ENCODE measurements around the gene PARD3B. TPM values are rescaled to one million over a fixed set of nuclear protein-coding genes. Genes with fewer than 3 reads are reported as not detected.

Gene PARD3B
- total and polyA plus RNA-seq, 2 experiments from 2014 or later = 3.5 to 4.4 TPM

GRCh38 chr2:205212357-205212756 lies 667.1 kb downstream of the PARD3B start:
- peaks cover 28% of the 10 kb centered on the region for H3K4me1 ChIP-seq (ENCODE audit: insufficient read depth)
- DNase-seq (ENCODE audit: low spot score) (no peak), ATAC-seq (no peak)
- H2AFZ ChIP-seq = peak overlapping the region; percentile 52; the same call in 1 of the 2 replicates
- Mint-ChIP-seq H3K27ac (no peak overlapping the region), H3K36me3 (ENCODE audit: low read depth) (no peaks in the 10 kb centered on the region), H3K4me1 (peaks cover 27% of the 10 kb centered on the region), H3K4me3 (no peak overlapping the region), H3K9me3 (no peaks in the 10 kb centered on the region), H3K27me3 (ENCODE audit: insufficient read depth, low read depth, poor library complexity) (peaks cover 2% of the 10 kb centered on the region)
- 0 out of 2 replicates have a peak, but pooled peaks cover 2% of the 10 kb centered on the region for H3K36me3 ChIP-seq (ENCODE audit: insufficient read depth)
- H3K27me3 ChIP-seq (ENCODE audit: insufficient read depth) = no peaks in the 10 kb centered on the region
- no peak overlapping the region for H3K4me2 ChIP-seq
- H3K4me3 ChIP-seq = no peak overlapping the region
- no peaks in the 10 kb centered on the region for H3K9me2 ChIP-seq (ENCODE audit: insufficient read depth)
- no peaks in the 10 kb centered on the region for H4K20me1 ChIP-seq (replicated peaks; ENCODE audit: insufficient read depth)
- no peaks in the 10 kb centered on the region for H3F3A ChIP-seq (replicated peaks; ENCODE audit: low read depth)
- TF ChIP-seq ZNF462 (CRISPR knock-in tag; IDR thresholded peaks at IDR 0.05) = no peak
- TF ChIP-seq ETS1 (IDR thresholded peaks at IDR 0.05) = no peak
- TF ChIP-seq REST (IDR thresholded peaks at IDR 0.05; ENCODE audit: unreplicated experiment) = no peak
- TF ChIP-seq CREB1 (CRISPR knock-in tag; IDR thresholded peaks at IDR 0.05; ENCODE audit: low read depth) = no peak
- TF ChIP-seq EZH2 (IDR thresholded peaks at IDR 0.05; ENCODE audit: low read depth, unreplicated experiment) = no peak
- no peak for TF ChIP-seq ZNF331 (CRISPR knock-in tag; IDR thresholded peaks at IDR 0.05; ENCODE audit: low read depth)
- no peak for TF ChIP-seq EZH2phosphoT487 (IDR thresholded peaks at IDR 0.05; ENCODE audit: unreplicated experiment)
- no peak for TF ChIP-seq POLR2AphosphoS5 (IDR thresholded peaks at IDR 0.05; ENCODE audit: low read depth)
- TF ChIP-seq JUNB (IDR thresholded peaks at IDR 0.05; ENCODE audit: unreplicated experiment) = no peak
- TF ChIP-seq CTCF (conservative IDR thresholded peaks at IDR 0.05; ENCODE audit: low read depth in 2 of 2) = no peak
- no peak for TF ChIP-seq NANOG (IDR thresholded peaks at IDR 0.05; ENCODE audit: borderline replicate concordance)
- TF ChIP-seq ZNF114 (CRISPR knock-in tag; IDR thresholded peaks at IDR 0.05) = no peak
- no peaks in the 10 kb centered on the region for H3K79me2 ChIP-seq (replicated peaks; ENCODE audit: insufficient read depth)
- no peak overlapping the region for H3K27ac ChIP-seq (ENCODE audit: low read depth)
